ENCODE measurements around the gene LEMD3. TPM values are rescaled to one million over a fixed set of nuclear protein-coding genes. Genes with fewer than 3 reads are reported as not detected.

LEMD3 gene
- total and polyA plus RNA-seq, 2 donors, result 21.4 to 25.7 TPM

- DNase-seq (ENCODE audit: low read depth in 6 of 9, low spot score in 9 of 9), result no peak
- Histone ChIP-seq H3K4me1 (ENCODE audit: control insufficient read depth in 2 of 2, insufficient read depth in 2 of 2, low read length in 2 of 2) (no peaks in the 10 kb centered on the region), H3K4me3 (ENCODE audit: low read length in 2 of 2) (no peak overlapping the region), H3K9me3 (ENCODE audit: control insufficient read depth in 2 of 2, insufficient read depth in 1 of 2, low read length in 1 of 2) (peaks cover 0 to 4% of the 10 kb centered on the region in 2 donors), H3K36me3 (ENCODE audit: control insufficient read depth in 2 of 2, insufficient read depth in 2 of 2, low read length in 1 of 2) (peaks cover 7 to 10% of the 10 kb centered on the region in 2 donors), H3K27me3 (ENCODE audit: control insufficient read depth in 2 of 2, insufficient read depth in 1 of 2, low read length in 1 of 2) (no peaks in the 10 kb centered on the region), H3K27ac (ENCODE audit: low read depth in 1 of 2, low read length in 1 of 2) (no peak overlapping the region)
- 98% methylated on average over 2 of the region's 2 CpGs for WGBS
Measured at GRCh38 chr12:65195387-65196055, 26.1 kb downstream of the LEMD3 start.

- no peaks in the 10 kb centered on the region for H3K27me3 ChIP-seq (ENCODE audit: control insufficient read depth in 2 of 2, insufficient read depth in 1 of 2, low read length in 1 of 2)
- peaks cover 0 to 4% of the 10 kb centered on the region in 2 donors for H3K9me3 ChIP-seq (ENCODE audit: control insufficient read depth in 2 of 2, insufficient read depth in 1 of 2, low read length in 1 of 2)
- no peak for DNase-seq (ENCODE audit: low read depth in 6 of 9, low spot score in 9 of 9)
- 95% methylated on average over 2 of the region's 2 CpGs for WGBS
- no peaks in the 10 kb centered on the region for H3K4me1 ChIP-seq (ENCODE audit: control insufficient read depth in 2 of 2, insufficient read depth in 2 of 2, low read length in 2 of 2)
- peaks cover 7 to 10% of the 10 kb centered on the region in 2 donors for H3K36me3 ChIP-seq (ENCODE audit: control insufficient read depth in 2 of 2, insufficient read depth in 2 of 2, low read length in 1 of 2)
- no peak overlapping the region for H3K27ac ChIP-seq (ENCODE audit: low read depth in 1 of 2, low read length in 1 of 2)
- no peak overlapping the region for H3K4me3 ChIP-seq (ENCODE audit: low read length in 2 of 2)
Measured at GRCh38 chr12:65196762-65197567, 27.6 kb downstream of the LEMD3 start.

- no peak overlapping the region for H3K27ac ChIP-seq (ENCODE audit: low read depth in 1 of 2, low read length in 1 of 2)
- H3K9me3 ChIP-seq (ENCODE audit: control insufficient read depth in 2 of 2, insufficient read depth in 1 of 2, low read length in 1 of 2), result peaks cover 0 to 4% of the 10 kb centered on the region in 2 donors
- no peak overlapping the region for H3K4me3 ChIP-seq (ENCODE audit: low read length in 2 of 2)
- no peak for DNase-seq (ENCODE audit: low read depth in 6 of 9, low spot score in 9 of 9)
- WGBS, result 100% methylated on average over 2 of the region's 2 CpGs
- peaks cover 7 to 8% of the 10 kb centered on the region in 2 donors for H3K36me3 ChIP-seq (ENCODE audit: control insufficient read depth in 2 of 2, insufficient read depth in 2 of 2, low read length in 1 of 2)
- no peaks in the 10 kb centered on the region for H3K4me1 ChIP-seq (ENCODE audit: control insufficient read depth in 2 of 2, insufficient read depth in 2 of 2, low read length in 2 of 2)
- no peaks in the 10 kb centered on the region for H3K27me3 ChIP-seq (ENCODE audit: control insufficient read depth in 2 of 2, insufficient read depth in 1 of 2, low read length in 1 of 2)
Measured at GRCh38 chr12:65199604-65200003, 30.2 kb downstream of the LEMD3 start.

- no peak overlapping the region for H3K27ac ChIP-seq (ENCODE audit: low read depth in 1 of 2, low read length in 1 of 2)
- WGBS, result 98% methylated on average over 6 of the region's 6 CpGs
- H3K9me3 ChIP-seq (ENCODE audit: control insufficient read depth in 2 of 2, insufficient read depth in 1 of 2, low read length in 1 of 2), result peaks cover 0 to 4% of the 10 kb centered on the region in 2 donors
- DNase-seq (ENCODE audit: low read depth in 6 of 9, low spot score in 9 of 9), result no peak
- no peak overlapping the region for H3K4me3 ChIP-seq (ENCODE audit: low read length in 2 of 2)
- peaks cover 7 to 8% of the 10 kb centered on the region in 2 donors for H3K36me3 ChIP-seq (ENCODE audit: control insufficient read depth in 2 of 2, insufficient read depth in 2 of 2, low read length in 1 of 2)
- H3K4me1 ChIP-seq (ENCODE audit: control insufficient read depth in 2 of 2, insufficient read depth in 2 of 2, low read length in 2 of 2), result no peaks in the 10 kb centered on the region
- no peaks in the 10 kb centered on the region for H3K27me3 ChIP-seq (ENCODE audit: control insufficient read depth in 2 of 2, insufficient read depth in 1 of 2, low read length in 1 of 2)
Measured at GRCh38 chr12:65200007-65200665, 30.8 kb downstream of the LEMD3 start.

GRCh38 chr12:65203376-65203775 is 34.0 kb downstream of the LEMD3 start:
- no peaks in the 10 kb centered on the region for H3K27me3 ChIP-seq (ENCODE audit: control insufficient read depth in 2 of 2, insufficient read depth in 1 of 2, low read length in 1 of 2)
- no peaks in the 10 kb centered on the region for H3K9me3 ChIP-seq (ENCODE audit: control insufficient read depth in 2 of 2, insufficient read depth in 1 of 2, low read length in 1 of 2)

GRCh38 chr12:65204886-65205525 is 35.6 kb downstream of the LEMD3 start:
- peaks cover 0 to 4% of the 10 kb centered on the region in 2 donors for H3K4me1 ChIP-seq (ENCODE audit: control insufficient read depth in 2 of 2, insufficient read depth in 2 of 2, low read length in 2 of 2)
- no peaks in the 10 kb centered on the region for H3K9me3 ChIP-seq (ENCODE audit: control insufficient read depth in 2 of 2, insufficient read depth in 1 of 2, low read length in 1 of 2)
- no peak overlapping the region for H3K27ac ChIP-seq (ENCODE audit: low read depth in 1 of 2, low read length in 1 of 2)
- no peaks in the 10 kb centered on the region for H3K36me3 ChIP-seq (ENCODE audit: control insufficient read depth in 2 of 2, insufficient read depth in 2 of 2, low read length in 1 of 2)
- H3K27me3 ChIP-seq (ENCODE audit: control insufficient read depth in 2 of 2, insufficient read depth in 1 of 2, low read length in 1 of 2), result no peaks in the 10 kb centered on the region
- no peak for DNase-seq (ENCODE audit: low read depth in 6 of 9, low spot score in 9 of 9)
- no peak overlapping the region for H3K4me3 ChIP-seq (ENCODE audit: low read length in 2 of 2)
- 98% methylated on average over 2 of the region's 2 CpGs for WGBS

More at GRCh38 chr12:65203376-65203775, 34.0 kb downstream of the LEMD3 start:
- Histone ChIP-seq H3K27ac (ENCODE audit: low read depth in 1 of 2, low read length in 1 of 2) (no peak overlapping the region), H3K4me1 (ENCODE audit: control insufficient read depth in 2 of 2, insufficient read depth in 2 of 2, low read length in 2 of 2) (no peaks in the 10 kb centered on the region), H3K36me3 (ENCODE audit: control insufficient read depth in 2 of 2, insufficient read depth in 2 of 2, low read length in 1 of 2) (peaks cover 0 to 2% of the 10 kb centered on the region in 2 donors), H3K4me3 (ENCODE audit: low read length in 2 of 2) (no peak overlapping the region)
- DNase-seq (ENCODE audit: low read depth in 6 of 9, low spot score in 9 of 9), result no peak

GRCh38 chr12:65205886-65206285 is 36.5 kb downstream of the LEMD3 start:
- H3K4me3 ChIP-seq (ENCODE audit: low read length in 2 of 2), result no peak overlapping the region
- no peak overlapping the region for H3K27ac ChIP-seq (ENCODE audit: low read depth in 1 of 2, low read length in 1 of 2)
- no peaks in the 10 kb centered on the region for H3K36me3 ChIP-seq (ENCODE audit: control insufficient read depth in 2 of 2, insufficient read depth in 2 of 2, low read length in 1 of 2)
- H3K9me3 ChIP-seq (ENCODE audit: control insufficient read depth in 2 of 2, insufficient read depth in 1 of 2, low read length in 1 of 2), result no peaks in the 10 kb centered on the region
- DNase-seq (ENCODE audit: low read depth in 6 of 9, low spot score in 9 of 9), result no peak
- no peaks in the 10 kb centered on the region for H3K27me3 ChIP-seq (ENCODE audit: control insufficient read depth in 2 of 2, insufficient read depth in 1 of 2, low read length in 1 of 2)
- peaks cover 0 to 4% of the 10 kb centered on the region in 2 donors for H3K4me1 ChIP-seq (ENCODE audit: control insufficient read depth in 2 of 2, insufficient read depth in 2 of 2, low read length in 2 of 2)

GRCh38 chr12:65208125-65208524 is 38.7 kb downstream of the LEMD3 start:
- no peak overlapping the region for H3K27ac ChIP-seq (ENCODE audit: low read depth in 1 of 2, low read length in 1 of 2)

More at GRCh38 chr12:65208125-65208524, 38.7 kb downstream of the LEMD3 start:
- Histone ChIP-seq H3K27me3 (ENCODE audit: control insufficient read depth in 2 of 2, insufficient read depth in 1 of 2, low read length in 1 of 2) (no peaks in the 10 kb centered on the region), H3K36me3 (ENCODE audit: control insufficient read depth in 2 of 2, insufficient read depth in 2 of 2, low read length in 1 of 2) (peaks cover 0 to 8% of the 10 kb centered on the region in 2 donors), H3K4me1 (ENCODE audit: control insufficient read depth in 2 of 2, insufficient read depth in 2 of 2, low read length in 2 of 2) (peaks cover 0 to 4% of the 10 kb centered on the region in 2 donors), H3K9me3 (ENCODE audit: control insufficient read depth in 2 of 2, insufficient read depth in 1 of 2, low read length in 1 of 2) (no peaks in the 10 kb centered on the region), H3K4me3 (ENCODE audit: low read length in 2 of 2) (no peak overlapping the region)
- 94% methylated on average over 2 of the region's 2 CpGs for WGBS
- DNase-seq (ENCODE audit: low read depth in 6 of 9, low spot score in 9 of 9), result no peak

All from thymus (tissue), 11 donors.